ENCODE data around the gene MAPK6.

Gene MAPK6

DNA sequence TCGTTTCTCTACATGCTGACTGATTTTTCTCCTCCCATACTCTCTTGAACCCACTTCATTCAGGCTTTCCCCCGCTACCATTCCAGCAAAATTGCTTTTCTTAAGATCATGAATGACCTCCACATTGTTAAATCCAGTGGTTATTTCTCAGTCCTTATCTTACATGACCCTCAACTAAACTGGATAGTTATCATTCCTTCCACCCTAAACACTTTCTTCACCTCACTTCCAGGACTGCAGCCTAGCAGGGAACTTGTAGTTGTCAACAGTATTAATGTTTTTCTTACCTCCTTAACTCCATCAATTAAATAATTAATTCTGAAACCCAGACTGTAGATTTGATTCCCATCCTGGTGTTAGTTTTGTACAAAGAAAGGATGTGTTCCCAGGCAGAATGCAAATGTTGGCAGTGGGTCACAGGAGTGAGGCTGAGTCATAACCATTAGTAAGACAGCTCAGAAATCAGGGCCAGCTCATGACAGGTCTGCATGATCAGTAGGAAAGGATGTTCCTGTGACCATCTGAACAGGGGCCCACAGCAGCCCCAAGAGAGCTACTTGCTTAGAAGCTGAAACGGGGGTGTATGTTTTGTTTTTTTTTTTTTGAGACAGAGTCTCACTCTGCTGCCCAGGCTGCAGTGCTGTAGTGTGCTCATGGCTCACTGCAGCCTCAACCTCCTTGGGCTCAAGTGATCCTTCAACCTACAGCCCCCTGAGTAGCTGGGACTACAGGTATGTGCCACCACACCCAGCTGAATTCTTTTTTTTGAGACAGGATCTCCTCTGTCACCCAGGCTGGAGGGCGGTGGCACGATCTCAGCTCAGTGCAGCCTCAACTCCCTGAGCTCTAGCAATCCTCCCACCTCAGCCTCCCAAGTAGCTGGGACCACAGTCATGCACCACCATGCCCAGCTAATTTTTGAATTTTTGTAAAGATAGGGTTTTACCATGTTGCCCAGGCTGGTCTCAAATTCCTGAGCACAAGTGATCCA lies 84.5 kb downstream of the MAPK6 start:
- DNase-seq (ENCODE audit: low spot score), result no peak

DNA sequence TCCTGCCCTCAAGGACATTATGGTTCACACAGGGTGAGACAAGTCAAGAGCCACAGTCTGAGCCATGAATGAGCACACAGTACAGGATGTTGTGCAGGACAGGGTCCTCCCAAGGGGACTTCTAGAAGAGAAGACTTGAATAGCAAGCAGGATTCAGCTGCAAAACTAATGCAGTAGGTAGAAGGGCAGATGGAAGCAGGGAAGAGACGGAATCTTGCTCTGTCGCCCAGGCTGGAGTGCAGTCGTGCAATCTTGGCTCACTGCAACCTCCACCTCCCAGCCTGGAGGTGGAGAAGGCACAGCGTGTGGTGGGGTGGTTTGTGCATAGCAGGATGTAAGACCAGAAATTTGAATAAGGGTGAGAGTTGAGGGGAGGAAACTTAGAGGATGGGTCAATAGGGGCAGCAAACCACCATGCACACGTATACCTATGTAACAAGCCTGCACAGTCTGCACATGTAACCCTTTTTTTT lies 85.5 kb downstream of the MAPK6 start:
- no peak for DNase-seq (ENCODE audit: low spot score)

DNA sequence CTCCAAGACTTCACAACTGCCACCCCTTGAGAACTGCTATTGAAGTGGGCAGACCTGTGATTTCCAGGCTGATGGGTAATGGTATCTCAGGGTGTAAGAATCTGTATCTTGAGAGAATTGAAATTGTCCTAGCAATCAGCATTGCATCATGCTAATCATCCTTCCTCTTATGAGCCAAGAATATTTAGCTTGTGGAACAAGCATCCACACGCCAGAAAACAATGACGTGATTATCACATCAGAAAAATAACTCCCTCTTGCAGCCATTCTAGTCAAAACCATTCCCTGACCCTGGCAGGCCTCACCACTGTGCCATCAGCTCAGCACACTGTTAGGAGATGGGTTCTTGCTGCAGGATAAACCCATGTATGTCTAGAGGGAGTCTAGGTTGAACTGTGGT lies 86.8 kb downstream of the MAPK6 start:
- DNase-seq (ENCODE audit: low spot score), result no peak

DNA sequence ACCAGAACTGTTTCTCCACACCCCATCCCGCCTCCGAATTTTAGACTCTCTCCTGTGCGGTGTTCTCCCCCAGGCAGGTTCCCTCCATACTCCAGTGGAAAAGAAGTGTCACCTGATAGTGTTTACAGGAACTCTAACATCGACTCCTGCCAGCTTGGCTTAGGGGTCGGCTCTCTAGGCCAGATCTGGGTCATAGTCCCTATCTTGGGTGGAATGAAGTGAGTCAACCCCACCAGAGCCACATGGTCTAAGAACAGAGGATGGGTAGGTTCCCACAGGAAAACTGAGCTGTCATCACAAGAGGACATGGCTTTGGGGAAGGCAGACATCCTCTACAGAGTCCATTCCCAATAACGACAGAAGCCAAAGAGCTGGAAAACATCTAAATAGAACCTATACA lies 87.6 kb downstream of the MAPK6 start:
- no peak for DNase-seq (ENCODE audit: low spot score)

DNA sequence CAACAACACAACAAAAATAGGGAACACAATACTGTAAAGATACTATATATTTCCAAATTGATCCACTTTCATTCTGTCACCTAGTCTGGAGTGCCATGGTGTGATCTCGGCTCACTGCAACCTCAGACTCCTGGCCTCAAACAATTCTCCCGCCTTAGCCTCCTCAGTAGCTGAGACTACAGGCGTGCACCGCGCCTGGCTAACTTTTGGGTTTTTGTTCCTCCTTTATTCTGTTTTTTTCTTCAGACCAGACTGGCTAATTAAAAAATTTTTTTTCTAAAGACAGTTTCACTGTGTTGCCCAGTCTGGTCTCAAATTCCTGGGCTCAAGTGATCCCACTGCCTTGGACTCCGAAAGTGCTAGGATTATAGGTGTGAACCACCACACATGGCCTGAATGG lies 88.2 kb downstream of the MAPK6 start:
- DNase-seq (ENCODE audit: low spot score), result no peak

DNA sequence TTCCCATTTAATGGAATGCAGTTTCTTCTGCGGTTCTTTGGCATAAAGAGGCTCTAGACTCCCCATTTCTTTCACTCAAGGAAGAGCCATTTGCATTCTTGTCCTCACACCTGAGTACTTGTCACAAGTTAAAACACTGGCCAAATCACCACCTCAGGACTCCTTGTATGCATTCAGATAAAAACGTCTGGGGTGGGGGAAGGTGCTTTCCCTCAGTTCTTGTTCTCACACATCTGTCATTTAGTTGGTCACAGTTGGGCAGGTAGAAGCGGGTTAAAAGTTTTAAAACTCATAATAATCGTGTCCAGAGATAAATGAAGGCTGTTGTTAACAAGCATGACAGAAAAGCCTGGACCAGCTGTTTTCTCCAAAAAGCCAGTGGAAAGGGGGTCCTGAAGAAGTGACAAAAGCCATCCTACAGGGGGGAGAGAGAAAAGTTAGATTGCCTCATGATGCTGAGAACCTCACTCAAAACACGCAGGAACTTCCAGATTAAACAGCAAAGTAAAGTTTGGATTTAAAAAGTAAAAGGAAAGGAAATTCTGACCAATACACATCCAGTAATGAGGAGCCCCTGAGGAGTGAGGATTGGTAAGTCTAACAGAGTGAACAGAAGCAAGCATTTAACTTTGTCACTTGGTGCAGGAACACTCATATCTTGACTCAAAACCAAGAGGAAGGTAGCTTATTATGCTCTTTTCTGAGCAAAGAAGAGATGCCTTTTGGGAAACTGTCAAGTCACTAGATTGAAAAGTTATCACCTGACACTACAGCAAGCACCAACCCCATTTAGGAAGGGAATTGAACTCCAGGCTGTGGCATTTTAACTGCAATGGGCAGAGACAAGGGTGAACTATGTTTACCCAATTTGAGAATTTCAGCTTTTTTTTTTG lies 90.8 kb downstream of the MAPK6 start:
- DNase-seq (ENCODE audit: low spot score), result no peak

DNA sequence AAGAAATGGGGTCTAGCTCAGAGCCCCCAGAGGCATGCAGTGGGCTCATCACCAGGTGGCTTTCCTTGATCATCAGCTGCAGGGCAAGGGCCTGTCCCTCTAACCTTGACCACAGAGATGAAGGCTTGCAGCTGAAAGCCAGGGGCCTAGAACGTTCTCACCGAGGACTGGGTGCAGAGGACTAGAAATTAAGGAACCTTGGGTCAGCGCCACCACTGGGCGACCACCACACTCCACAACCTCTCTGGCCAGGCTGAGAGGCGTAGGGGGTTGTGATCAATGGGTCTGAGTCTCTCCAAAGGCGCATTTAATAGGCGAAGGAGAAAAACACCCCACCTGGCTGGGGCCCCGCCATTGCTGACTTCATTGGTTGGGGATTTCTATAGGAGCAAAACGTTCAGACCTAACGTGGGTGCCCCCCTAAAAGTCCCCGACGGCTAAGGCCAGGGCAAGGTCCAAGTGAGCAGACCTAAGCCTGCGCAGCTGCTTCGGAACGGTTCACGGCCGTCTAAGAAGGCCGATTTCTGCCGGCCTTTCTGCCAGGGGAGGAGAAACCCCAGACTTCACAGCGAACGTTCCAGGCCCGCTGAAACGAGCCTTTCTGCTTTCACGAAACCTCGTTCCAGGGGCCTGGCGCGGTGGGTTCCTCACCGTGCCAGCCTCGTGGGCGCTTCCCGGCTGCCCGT lies 92.6 kb downstream of the MAPK6 start:
- DNase-seq (ENCODE audit: low spot score), result no peak

DNA sequence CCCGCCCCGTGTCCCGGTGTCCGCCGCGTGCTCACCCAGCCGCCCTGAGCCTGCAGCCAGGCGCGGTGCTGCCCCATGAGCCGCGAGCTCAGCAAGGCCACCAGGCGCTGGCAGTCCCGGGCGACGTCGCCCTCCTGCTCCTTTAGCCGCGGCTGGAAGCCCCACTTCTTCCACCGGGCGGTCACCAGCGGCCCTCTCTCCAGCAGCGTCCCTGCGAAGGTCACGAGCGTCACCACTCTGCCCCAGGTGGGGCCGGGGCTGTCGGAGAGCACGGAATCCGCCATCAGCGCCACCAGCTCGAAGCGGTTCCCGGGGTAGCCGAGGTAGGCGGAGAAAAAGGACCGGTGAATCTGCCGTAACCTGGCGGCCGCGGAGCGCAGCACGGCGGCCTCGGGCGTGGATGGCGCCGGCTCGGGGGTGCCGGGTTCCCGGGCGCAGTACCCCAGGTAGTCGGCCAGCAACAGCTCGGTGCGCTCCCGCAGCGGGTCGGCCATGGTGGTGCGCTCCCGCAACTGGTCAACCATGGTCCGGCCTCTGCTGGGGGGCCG lies 93.3 kb downstream of the MAPK6 start:
- DNase-seq (ENCODE audit: low spot score), result no peak

DNA sequence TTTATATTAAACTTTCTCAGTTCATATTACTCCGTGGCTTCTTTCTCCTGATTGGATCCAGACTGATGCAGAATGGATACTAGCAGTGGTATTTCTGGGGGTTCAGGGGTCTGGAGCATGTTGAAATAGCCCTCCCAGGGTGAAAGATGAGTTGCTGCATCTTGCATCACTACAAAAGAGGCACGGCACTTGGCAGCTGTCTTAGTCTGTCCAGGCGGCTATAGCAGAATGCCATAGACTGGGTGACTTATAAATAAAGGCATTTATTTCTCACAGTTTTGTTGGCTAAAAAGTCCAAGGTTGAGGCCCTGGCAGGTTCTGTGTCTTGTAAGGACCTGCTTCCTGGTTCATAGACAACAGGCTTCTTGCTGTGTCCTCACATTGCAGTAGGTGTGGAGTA lies 94.2 kb downstream of the MAPK6 start:
- DNase-seq (ENCODE audit: low spot score), result no peak

DNA sequence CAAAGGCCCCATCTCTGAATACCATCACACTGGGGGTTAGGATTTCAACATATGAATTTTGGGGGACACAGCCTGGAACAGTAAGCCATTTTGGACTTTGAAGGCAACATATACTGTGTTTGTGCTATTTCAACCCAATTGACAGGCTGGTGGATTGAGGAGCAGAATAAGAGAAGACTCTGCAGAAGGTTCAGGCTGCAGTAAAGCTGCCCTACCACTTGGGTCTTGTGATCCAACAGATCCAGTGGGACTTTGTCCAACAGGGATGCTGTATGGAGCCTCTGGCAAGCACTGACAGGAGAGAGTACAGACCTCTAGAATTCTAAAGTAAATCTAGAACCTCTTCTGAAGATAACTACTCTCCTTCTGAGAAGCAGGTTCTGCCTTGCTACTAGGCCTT lies 94.7 kb downstream of the MAPK6 start:
- no peak for DNase-seq (ENCODE audit: low spot score)

DNA sequence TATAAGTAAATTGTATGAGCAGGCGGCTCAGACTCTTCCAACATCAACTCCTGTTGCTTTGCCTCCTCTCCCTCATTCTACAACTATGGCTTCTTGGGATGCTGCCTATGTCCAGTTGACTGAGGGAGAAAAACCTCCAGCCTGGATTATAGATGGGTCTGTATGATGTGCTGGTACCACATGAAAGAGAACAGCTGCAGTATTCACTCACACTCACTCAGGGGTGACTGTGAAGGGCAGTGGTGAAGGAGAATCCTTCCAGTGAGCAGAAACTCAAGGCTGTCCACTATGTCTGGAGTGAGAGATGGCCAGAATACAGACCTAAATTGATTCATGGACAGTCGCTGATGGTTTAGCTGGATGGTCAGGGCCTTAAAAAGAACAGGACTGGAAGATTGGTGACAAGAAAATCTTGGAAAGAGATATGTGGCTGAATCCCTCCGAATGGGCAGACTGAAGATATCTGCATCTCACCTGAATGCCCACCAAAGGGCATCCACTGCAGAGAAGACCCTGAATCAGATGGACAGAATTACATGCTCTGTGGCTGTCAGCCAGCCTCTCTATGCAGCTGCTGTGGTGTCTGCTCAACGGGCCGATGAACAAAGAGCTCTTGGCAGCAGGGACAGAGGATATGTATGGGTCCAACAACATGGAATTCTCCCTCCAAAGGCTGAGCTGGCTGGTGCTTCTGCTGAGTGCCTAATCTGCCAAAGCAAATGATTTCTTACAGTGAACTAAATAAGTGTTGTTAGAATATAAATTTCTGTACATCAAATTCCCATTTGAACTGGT lies 95.4 kb downstream of the MAPK6 start:
- DNase-seq (ENCODE audit: low spot score), result no peak

DNA sequence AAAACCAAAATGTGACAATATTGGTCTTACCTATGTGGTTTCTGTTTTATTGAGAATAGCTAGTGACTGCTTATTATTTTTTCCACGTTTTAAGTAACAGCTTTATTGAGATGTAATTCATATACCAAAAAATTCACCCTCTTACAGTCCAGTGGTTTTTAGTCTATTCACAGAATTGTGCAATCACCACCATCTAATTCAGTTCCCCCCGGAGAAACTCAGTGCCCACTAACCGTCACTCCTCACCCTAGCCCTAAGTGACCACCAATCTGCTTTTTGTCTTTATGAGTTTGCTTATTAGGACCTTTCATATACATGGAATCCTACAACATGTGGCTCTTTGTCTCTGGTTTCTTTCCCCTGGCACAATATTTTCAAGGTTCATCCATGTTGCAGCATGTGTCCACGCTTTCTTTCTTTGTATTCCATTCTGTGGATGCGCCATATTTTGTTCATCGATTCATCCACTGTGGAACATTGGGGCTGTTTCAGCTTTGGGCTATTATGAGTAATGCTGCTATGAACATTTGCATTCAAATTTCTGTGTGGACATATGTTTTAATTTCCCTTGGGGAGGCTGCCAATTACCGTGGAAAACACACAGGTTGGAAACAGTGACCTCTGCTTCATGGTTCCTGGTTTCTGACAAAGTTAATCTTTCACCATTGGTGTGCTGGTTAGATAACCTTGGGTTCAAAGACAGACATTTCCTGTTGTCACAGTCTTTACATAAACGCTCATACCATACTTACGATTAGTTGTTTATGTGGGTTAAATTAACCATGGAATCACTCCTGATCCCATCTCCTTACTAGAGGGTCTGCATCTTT lies 96.8 kb downstream of the MAPK6 start:
- DNase-seq (ENCODE audit: low spot score), result no peak

Measured in D341Med (cell line).